ENCODE results near the gene NFATC4.

Gene NFATC4

GRCh38 chr14:24362241-24362960 is 5.6 kb upstream of the NFATC4 start:
- no peak overlapping the region for H3K27ac ChIP-seq
- H3K9ac ChIP-seq = no peak overlapping the region
- H3K4me2 ChIP-seq = no peak overlapping the region
- peaks cover 14% of the 10 kb centered on the region for H3K4me1 ChIP-seq (ENCODE audit: low read depth, poor library complexity, severe bottlenecking)
- H3K36me3 ChIP-seq (ENCODE audit: insufficient read depth) = no peaks in the 10 kb centered on the region
- H3K27me3 ChIP-seq (ENCODE audit: insufficient read depth, low read depth) = no peaks in the 10 kb centered on the region
- H2AFZ ChIP-seq (ENCODE audit: low read depth) = no peak overlapping the region
- no peaks in the 10 kb centered on the region for H3K79me2 ChIP-seq (ENCODE audit: insufficient read depth, low read depth)
- no peaks in the 10 kb centered on the region for H4K20me1 ChIP-seq (ENCODE audit: insufficient read depth)
- H3K4me3 ChIP-seq (IDR thresholded peaks at IDR 0.05; ENCODE audit: insufficient read depth, low read depth, low read length) = no peak overlapping the region
- TF ChIP-seq CTCF (conservative IDR thresholded peaks at IDR 0.05; ENCODE audit: low read depth, low read length) = no peak

DNA sequence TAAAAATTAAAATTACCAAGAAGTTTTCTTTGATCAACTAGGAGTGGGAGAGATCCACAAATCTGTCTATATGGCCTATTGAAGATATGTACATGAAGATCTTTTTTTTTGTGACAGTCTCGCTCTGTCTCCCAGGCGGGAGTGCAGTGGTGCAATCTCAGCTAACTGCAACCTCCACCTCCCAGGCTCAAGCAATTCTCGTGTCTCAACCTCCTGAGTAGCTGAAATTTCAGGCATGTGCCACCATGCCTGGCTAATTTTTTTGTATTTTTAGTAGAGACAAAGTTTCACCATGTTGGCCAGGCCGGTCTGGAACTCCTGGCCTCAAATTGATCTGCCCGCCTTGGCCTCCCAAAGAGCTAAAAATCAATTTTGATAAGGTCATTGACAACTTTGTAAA is 4.6 kb upstream of the NFATC4 start:
- no peak for TF ChIP-seq CTCF (conservative IDR thresholded peaks at IDR 0.05; ENCODE audit: low read depth, low read length)
- Histone ChIP-seq H3K36me3 (ENCODE audit: insufficient read depth) (no peaks in the 10 kb centered on the region), H3K4me1 (ENCODE audit: low read depth, poor library complexity, severe bottlenecking) (peaks cover 14% of the 10 kb centered on the region), H4K20me1 (ENCODE audit: insufficient read depth) (no peaks in the 10 kb centered on the region), H3K27ac (no peak overlapping the region), H3K4me2 (no peak overlapping the region), H3K27me3 (ENCODE audit: insufficient read depth, low read depth) (no peaks in the 10 kb centered on the region), H3K9ac (no peak overlapping the region), H2AFZ (ENCODE audit: low read depth) (no peak overlapping the region), H3K4me3 (IDR thresholded peaks at IDR 0.05; ENCODE audit: insufficient read depth, low read depth, low read length) (no peak overlapping the region), H3K79me2 (ENCODE audit: insufficient read depth, low read depth) (no peaks in the 10 kb centered on the region)

GRCh38 chr14:24364841-24365240 is 3.1 kb upstream of the NFATC4 start:
- no peak overlapping the region for H3K9ac ChIP-seq

DNA sequence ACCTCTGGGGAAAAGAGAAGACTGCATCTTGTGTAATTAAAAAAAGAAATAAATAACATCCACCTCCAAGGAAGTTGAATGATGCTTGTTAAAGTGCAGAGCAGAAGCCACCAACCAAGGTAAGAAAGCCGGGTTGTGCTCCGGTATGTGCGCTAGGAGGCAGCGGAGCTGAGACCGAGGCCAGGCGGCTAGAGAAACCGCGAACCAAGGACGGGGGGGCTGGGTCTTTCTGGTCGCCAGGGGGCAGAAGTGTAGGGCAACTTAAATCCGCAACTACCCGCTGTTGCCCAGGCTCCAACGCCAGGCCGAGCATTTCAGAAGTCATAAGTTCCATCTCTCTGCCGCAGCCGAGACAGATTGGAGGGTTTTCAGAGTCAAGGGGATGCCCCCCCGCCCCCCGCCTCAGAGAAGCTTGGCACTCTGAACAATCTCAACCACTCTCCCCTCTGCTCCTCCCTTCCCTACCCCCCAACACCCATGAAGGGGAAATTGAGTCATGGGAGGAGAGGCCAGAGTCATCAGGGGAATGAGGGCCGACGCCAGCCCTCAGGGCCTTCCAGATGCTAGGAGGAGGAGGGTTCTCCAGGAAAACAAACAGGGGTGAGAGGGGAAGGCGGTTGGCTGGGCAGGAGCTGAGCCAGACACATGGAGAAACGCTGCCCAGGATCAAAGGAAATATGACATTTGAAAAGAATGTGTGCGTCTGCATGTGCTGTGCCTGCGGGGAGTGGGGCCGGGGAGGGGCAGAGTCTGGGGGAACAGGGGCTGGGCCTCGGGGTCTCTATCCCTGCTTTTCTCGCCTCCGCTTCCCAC is 2.2 kb upstream of the NFATC4 start:
- Histone ChIP-seq H3K4me2 (peak overlapping the region; percentile 46), H3K9ac (peak overlapping the region; percentile 35; the same call in 1 of the 2 replicates)

More at GRCh38 chr14:24364841-24365240, 3.1 kb upstream of the NFATC4 start:
- H4K20me1 ChIP-seq (ENCODE audit: insufficient read depth) = no peaks in the 10 kb centered on the region
- no peaks in the 10 kb centered on the region for H3K27me3 ChIP-seq (ENCODE audit: insufficient read depth, low read depth)
- H3K79me2 ChIP-seq (ENCODE audit: insufficient read depth, low read depth) = no peaks in the 10 kb centered on the region
- TF ChIP-seq CTCF (conservative IDR thresholded peaks at IDR 0.05; ENCODE audit: low read depth, low read length) = no peak
- no peaks in the 10 kb centered on the region for H3K36me3 ChIP-seq (ENCODE audit: insufficient read depth)
- H3K4me2 ChIP-seq = peak overlapping the region; percentile 46; the same call in 1 of the 2 replicates
- H2AFZ ChIP-seq (ENCODE audit: low read depth) = peak overlapping the region; percentile 88; the same call in 1 of the 2 replicates
- H3K27ac ChIP-seq = no peak overlapping the region
- H3K4me1 ChIP-seq (ENCODE audit: low read depth, poor library complexity, severe bottlenecking) = peaks cover 14% of the 10 kb centered on the region
- H3K4me3 ChIP-seq (IDR thresholded peaks at IDR 0.05; ENCODE audit: insufficient read depth, low read depth, low read length) = no peak overlapping the region

More for the DNA sequence above, 2.2 kb upstream of the NFATC4 start:
- no peak overlapping the region for H3K4me3 ChIP-seq (IDR thresholded peaks at IDR 0.05; ENCODE audit: insufficient read depth, low read depth, low read length)
- peak; percentile 73 for TF ChIP-seq CTCF (conservative IDR thresholded peaks at IDR 0.05; ENCODE audit: low read depth, low read length)
- H3K27ac ChIP-seq = peak overlapping the region; percentile 64
- H3K79me2 ChIP-seq (ENCODE audit: insufficient read depth, low read depth) = no peaks in the 10 kb centered on the region
- H3K4me1 ChIP-seq (ENCODE audit: low read depth, poor library complexity, severe bottlenecking) = peaks cover 14% of the 10 kb centered on the region
- H4K20me1 ChIP-seq (ENCODE audit: insufficient read depth) = no peaks in the 10 kb centered on the region
- H3K27me3 ChIP-seq (ENCODE audit: insufficient read depth, low read depth) = no peaks in the 10 kb centered on the region
- no peaks in the 10 kb centered on the region for H3K36me3 ChIP-seq (ENCODE audit: insufficient read depth)
- H2AFZ ChIP-seq (ENCODE audit: low read depth) = peak overlapping the region; percentile 88

All from KMS-11 (cell line).